ENCODE data around the gene PHACTR3. TPM values are rescaled to one million over a fixed set of nuclear protein-coding genes. Genes with fewer than 3 reads are reported as not detected.

PHACTR3 gene
- total RNA-seq, 1 experiment from 2014 or later, result not detected

- Mint-ChIP-seq H3K4me3 (no peak overlapping the region), H3K27me3 (ENCODE audit: low read depth) (peaks cover 53% of the 10 kb centered on the region)
Observed at GRCh38 chr20:59678951-59679350, 74.6 kb downstream of the PHACTR3 start.

More at GRCh38 chr20:59678951-59679350, 74.6 kb downstream of the PHACTR3 start:
- peaks cover 0 to 78% of the 10 kb centered on the region in 2 experiments; a peak in 2 of 5 replicates for H3K9me3 Mint-ChIP-seq
- Histone ChIP-seq H3K4me1 (ENCODE audit: insufficient read depth, low read length) (no peaks in the 10 kb centered on the region), H3K27ac (ENCODE audit: insufficient read length, low read depth, low read length) (no peak overlapping the region), H2AK5ac (ENCODE audit: insufficient read length, low read length) (no peak overlapping the region), H4K8ac (replicated peaks; ENCODE audit: insufficient read length, low read depth, low read length) (no peak overlapping the region), H2BK5ac (ENCODE audit: insufficient read length, low read length) (no peak overlapping the region), H2BK20ac (ENCODE audit: low read depth, low read length, poor library complexity, severe bottlenecking) (no peak overlapping the region), H3K14ac (ENCODE audit: insufficient read depth, low read length) (no peak overlapping the region), H3K23me2 (ENCODE audit: insufficient read length, low read depth, low read length, poor library complexity, severe bottlenecking) (no peaks in the 10 kb centered on the region), H3T11ph (ENCODE audit: low read length) (no peak overlapping the region), H2BK12ac (ENCODE audit: insufficient read length, low read depth, low read length) (no peak overlapping the region), H4K20me1 (ENCODE audit: control insufficient read depth, insufficient read depth, insufficient read length) (no peaks in the 10 kb centered on the region), H3K27me3 (ENCODE audit: insufficient read depth, low read length) (no peaks in the 10 kb centered on the region), H4K5ac (ENCODE audit: insufficient read length, low read depth, low read length) (no peak overlapping the region), H3K56ac (ENCODE audit: insufficient read length, low read depth, low read length) (no peak overlapping the region), H3K79me1 (ENCODE audit: insufficient read depth, low read depth, low read length, poor library complexity, severe bottlenecking) (no peaks in the 10 kb centered on the region), H3K9me3 (ENCODE audit: control insufficient read depth, low read depth, low read length) (no peaks in the 10 kb centered on the region), H3K18ac (ENCODE audit: insufficient read length, low read depth, low read length) (no peak overlapping the region), H2AFZ (ENCODE audit: low read length) (no peak overlapping the region), H2BK120ac (ENCODE audit: low read depth, low read length, poor library complexity, severe bottlenecking) (no peak overlapping the region), H2BK15ac (ENCODE audit: low read depth, low read length) (no peak overlapping the region), H3K79me2 (ENCODE audit: insufficient read depth, low read length) (no peaks in the 10 kb centered on the region), H3K23ac (ENCODE audit: insufficient read length, low read depth, low read length) (no peak overlapping the region), H4K91ac (ENCODE audit: insufficient read length, low read depth, low read length) (no peak overlapping the region), H3K4ac (ENCODE audit: low read depth, low read length) (no peak overlapping the region), H3K4me2 (ENCODE audit: insufficient read depth, insufficient read length, low read length) (no peak overlapping the region), H3K9ac (ENCODE audit: extremely low read depth, insufficient read length, low read length) (no peak overlapping the region)
- H3K4me1 Mint-ChIP-seq, result no peaks in the 10 kb centered on the region
- no CpG with 5 or more reads among the region's 8 CpGs for WGBS (ENCODE audit: extremely low coverage, insufficient read length, low lambda C conversion rate)
- TF ChIP-seq, protein P1, sequence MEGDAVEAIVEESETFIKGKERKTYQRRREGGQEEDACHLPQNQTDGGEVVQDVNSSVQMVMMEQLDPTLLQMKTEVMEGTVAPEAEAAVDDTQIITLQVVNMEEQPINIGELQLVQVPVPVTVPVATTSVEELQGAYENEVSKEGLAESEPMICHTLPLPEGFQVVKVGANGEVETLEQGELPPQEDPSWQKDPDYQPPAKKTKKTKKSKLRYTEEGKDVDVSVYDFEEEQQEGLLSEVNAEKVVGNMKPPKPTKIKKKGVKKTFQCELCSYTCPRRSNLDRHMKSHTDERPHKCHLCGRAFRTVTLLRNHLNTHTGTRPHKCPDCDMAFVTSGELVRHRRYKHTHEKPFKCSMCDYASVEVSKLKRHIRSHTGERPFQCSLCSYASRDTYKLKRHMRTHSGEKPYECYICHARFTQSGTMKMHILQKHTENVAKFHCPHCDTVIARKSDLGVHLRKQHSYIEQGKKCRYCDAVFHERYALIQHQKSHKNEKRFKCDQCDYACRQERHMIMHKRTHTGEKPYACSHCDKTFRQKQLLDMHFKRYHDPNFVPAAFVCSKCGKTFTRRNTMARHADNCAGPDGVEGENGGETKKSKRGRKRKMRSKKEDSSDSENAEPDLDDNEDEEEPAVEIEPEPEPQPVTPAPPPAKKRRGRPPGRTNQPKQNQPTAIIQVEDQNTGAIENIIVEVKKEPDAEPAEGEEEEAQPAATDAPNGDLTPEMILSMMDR (conservative IDR thresholded peaks at IDR 0.05), result no peak
- H3K36me3 Mint-ChIP-seq (ENCODE audit: insufficient read depth in 1 of 3, low read depth in 3 of 3), result peaks cover 0 to 8% (median 0%) of the 10 kb centered on the region in 3 experiments; a peak in 2 of 7 replicates
- no peak overlapping the region for H3K27ac Mint-ChIP-seq
- no peak for DNase-seq

All from H9 (cell line).